Gastroesophageal sphincter (tissue), 2 donors: ENCODE data around the gene SPOCK3.

ENCODE experiments used
- POLR2A ChIP-seq, 2 donors: fragments of 450-650 bp; IDR thresholded peaks; one replicate each; pipeline ENCODE4 v1.6.1; 2017; ENCODE audit warnings: antibody characterized with exemption in 2 of 2, mild to moderate bottlenecking in 2 of 2, moderate library complexity in 1 of 2
- POLR2AphosphoS5 ChIP-seq: sonication (generic); formaldehyde crosslinking; IDR thresholded peaks from one replicate; pipeline ENCODE4 v1.6.1; 2017; ENCODE audit warnings: antibody characterized with exemption

DNA sequence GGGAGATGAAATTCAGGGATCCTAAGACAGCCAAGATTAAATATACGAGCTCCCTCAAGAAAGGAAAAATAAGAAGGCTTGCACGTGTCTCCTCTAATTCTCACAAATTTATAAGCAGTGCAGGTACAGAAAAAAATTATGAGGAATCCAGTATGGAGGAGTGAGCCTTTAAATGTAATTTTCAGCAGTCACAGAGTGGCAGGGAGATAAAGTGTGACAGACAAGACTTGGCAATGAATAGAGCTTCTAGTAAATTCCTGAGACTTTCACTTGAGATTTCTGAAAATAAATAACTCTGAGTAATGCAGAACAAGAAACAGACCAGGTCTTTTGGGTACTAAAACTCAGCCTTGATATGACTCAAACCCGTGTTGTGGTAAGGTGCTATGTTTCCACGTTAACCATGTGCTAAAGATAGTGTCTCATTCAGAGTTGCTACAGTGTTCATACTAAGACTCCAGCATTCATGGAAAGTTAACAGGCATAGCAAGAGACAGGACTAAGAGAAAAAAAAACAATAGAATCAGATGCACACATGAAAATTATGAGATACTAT is 119.8 kb downstream of the SPOCK3 start:
- TF ChIP-seq POLR2AphosphoS5 (no peak), POLR2A (IDR thresholded peaks at IDR 0.05) (no peak)
